OCI-LY7 (cell line): Measurements from ENCODE around the gene TNFRSF8. TPM values are rescaled to one million over a fixed set of nuclear protein-coding genes. Genes with fewer than 3 reads are reported as not detected.

Source experiments
- BruUV-seq: library from RNA; stranded (reverse); fragments of 400-500 nt; replicated peaks from 2 replicates; lab custom pipeline; 2021; lab: Mats Ljungman, UMichigan
- CTCF ChIA-PET: fragments of 300-600 bp; sonication (Branson Sonifier 250); formaldehyde crosslinking; loops from one replicate; lab custom pipeline; 2022; ENCODE audit warnings: antibody characterized with exemption; ENCODE audit not compliant: unreplicated experiment; lab: Charles Lee
- POLR2A ChIA-PET: fragments of 300-600 bp; sonication (Branson Sonifier 250); formaldehyde crosslinking; loops from one replicate; lab custom pipeline; 2022; ENCODE audit warnings: antibody characterized with exemption; lab: Charles Lee
- DNase-seq: peaks from one replicate; pipeline ENCODE4 v3.0.0-alpha.2; 2015; ENCODE audit warnings: low spot score
- H2AFZ ChIP-seq: fragments of 200-600 bp; sonication (generic), shearing (Covaris generic); 2 replicates; pipeline ENCODE4 v1.6.1; 2014; ENCODE audit warnings: mild to moderate bottlenecking, antibody characterized with exemption, low read length, moderate library complexity
- H3K27ac ChIP-seq: fragments of 200-600 bp; sonication (generic); 2 replicates; pipeline ENCODE4 v1.5.1; 2014; ENCODE audit warnings: mixed run types, low read depth, mild to moderate bottlenecking, moderate library complexity, low read length, inconsistent platforms; ENCODE audit not compliant: poor library complexity, severe bottlenecking
- H3K36me3 ChIP-seq: fragments of 200-600 bp; sonication (generic); 2 replicates; pipeline ENCODE4 v1.6.1; 2014; ENCODE audit warnings: mild to moderate bottlenecking, antibody characterized with exemption, low read length, moderate library complexity, mixed read lengths; ENCODE audit not compliant: insufficient read depth
- H3K4me1 ChIP-seq: fragments of 200-600 bp; sonication (generic); 2 replicates; pipeline ENCODE4 v1.5.1; 2014; ENCODE audit warnings: mild to moderate bottlenecking, low read length; ENCODE audit not compliant: insufficient read depth, poor library complexity, severe bottlenecking
- H3K4me2 ChIP-seq: fragments of 200-600 bp; sonication (generic); 2 replicates; pipeline ENCODE4 v1.6.1; 2014; ENCODE audit warnings: mild to moderate bottlenecking, low read length
- H3K4me3 ChIP-seq: fragments of 200-600 bp; sonication (generic); 2 replicates; pipeline ENCODE4 v1.5.1; 2014; ENCODE audit warnings: mild to moderate bottlenecking, low read depth, low read length; ENCODE audit not compliant: poor library complexity, severe bottlenecking
- H3K79me2 ChIP-seq: fragments of 200-600 bp; sonication (generic); 2 replicates; pipeline ENCODE4 v1.6.1; 2016; ENCODE audit warnings: low read depth, mild to moderate bottlenecking, low read length, moderate library complexity, mixed read lengths; ENCODE audit not compliant: insufficient read depth
- H3K9me2 ChIP-seq: fragments of 200-600 bp; sonication (generic); 2 replicates; pipeline ENCODE4 v1.6.1; 2016; ENCODE audit warnings: mild to moderate bottlenecking, low read length, mixed read lengths; ENCODE audit not compliant: insufficient read depth
- H3K9me3 ChIP-seq: fragments of 200-600 bp; sonication (generic); 2 replicates; pipeline ENCODE4 v1.6.1; 2014; ENCODE audit warnings: mild to moderate bottlenecking, mixed run types, low read length, mixed read lengths
- H4K20me1 ChIP-seq: fragments of 200-600 bp; sonication (generic); 2 replicates; pipeline ENCODE4 v1.6.1; 2014; ENCODE audit warnings: mild to moderate bottlenecking, antibody characterized with exemption, low read length, moderate library complexity, mixed read lengths; ENCODE audit not compliant: insufficient read depth
- EZH2phosphoT487 ChIP-seq: fragments of 200-600 bp; sonication (generic); IDR thresholded peaks from 2 replicates; pipeline ENCODE4 v1.6.1; 2018; ENCODE audit warnings: low read depth, borderline replicate concordance, mild to moderate bottlenecking, mixed run types, antibody characterized with exemption, low read length, moderate library complexity, mixed read lengths
- intact Hi-C: fragments of 100-400 bp; cut with micrococcal nuclease; formaldehyde crosslinking; loops from one replicate; pipeline ENCODE4 v1.10.0; 2022; ENCODE audit not compliant: unreplicated experiment
- total RNA-seq, 2 experiments: library from RNA; depleted of rRNA in 1 of 2; stranded (reverse); fragments of >200 nt in 1 of 2; shearing (Covaris generic) in 1 of 2; gene quantifications; 2 replicates each; pipeline ENCODE4 v1.2.3, GENCODE V29; 2014 to 2022
- TF ChIP-seq, protein P1 (sequence below): fragments of 200-600 bp; sonication (generic); conservative IDR thresholded peaks from 2 replicates; pipeline ENCODE4 v1.5.1; 2014; ENCODE audit warnings: mild to moderate bottlenecking, antibody characterized with exemption, low read length, moderate library complexity, mixed read lengths

TNFRSF8 gene
- total RNA-seq, 2 experiments from 2014 or later = 0.29 TPM; not detected in 1

DNA sequence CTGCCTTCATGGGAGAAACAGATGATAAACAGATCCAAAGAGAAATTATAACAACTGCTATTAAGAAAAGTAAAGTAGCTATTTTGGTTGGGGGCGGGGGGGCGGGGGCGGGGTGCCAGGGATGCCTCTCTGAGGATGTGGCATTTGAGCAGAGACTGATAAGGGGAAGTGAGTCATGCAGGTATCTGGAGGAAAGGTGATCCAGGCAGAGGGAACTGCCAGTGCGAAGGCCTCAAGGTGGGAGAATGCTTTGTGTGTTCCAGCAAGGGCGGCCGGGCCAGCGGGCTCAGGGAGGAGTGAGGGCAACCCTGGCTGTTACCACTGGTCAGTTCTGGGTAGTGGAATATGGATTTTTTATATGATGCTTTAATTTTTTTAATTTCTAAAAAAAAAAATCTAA lies 96.7 kb downstream of the TNFRSF8 start:
- CTCF ChIA-PET = interaction anchor here (0.6 kb wide), 1 partner anchor 470 kb away, joined by 5 read pairs; no protein-coding TSS in a partner anchor
- POLR2A ChIA-PET = interaction anchor here (0.8 to 4.4 kb wide), 2 partner anchors 10 to 18 kb away, joined by 8 to 25 read pairs; no protein-coding TSS in a partner anchor
- no peaks in the 10 kb centered on the region for H3K9me3 ChIP-seq

DNA sequence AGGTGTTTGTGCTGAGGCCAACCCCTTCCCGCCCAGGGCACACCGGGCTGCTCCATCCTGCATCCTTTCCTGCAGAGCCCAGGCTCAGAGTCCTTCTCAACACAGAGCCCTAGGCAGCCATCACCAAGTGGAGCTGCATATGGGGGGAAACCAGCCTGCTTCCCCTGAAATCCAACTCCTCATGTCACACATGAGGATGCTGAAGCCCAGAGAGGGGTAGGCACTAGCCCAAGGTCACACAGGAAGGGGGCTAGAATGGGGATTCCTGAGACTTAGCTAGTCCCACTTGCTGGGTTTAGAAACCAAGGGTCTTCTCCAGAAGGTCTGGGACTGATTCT lies 98.2 kb downstream of the TNFRSF8 start:
- Histone ChIP-seq H3K4me3 (no peak overlapping the region), H3K4me2 (peak overlapping the region; percentile 21; the same call in 1 of the 2 replicates), H3K79me2 (no peaks in the 10 kb centered on the region), H3K9me3 (no peaks in the 10 kb centered on the region), H3K36me3 (no peaks in the 10 kb centered on the region), H3K9me2 (no peaks in the 10 kb centered on the region), H3K27ac (no peak overlapping the region), H2AFZ (peak overlapping the region; percentile 27; the same call in 1 of the 2 replicates), H3K4me1 (peaks cover 35% of the 10 kb centered on the region), H4K20me1 (no peaks in the 10 kb centered on the region)
- no TSS peak for BruUV-seq
- TF ChIP-seq EZH2phosphoT487 = no peak
- TF ChIP-seq, protein P1, sequence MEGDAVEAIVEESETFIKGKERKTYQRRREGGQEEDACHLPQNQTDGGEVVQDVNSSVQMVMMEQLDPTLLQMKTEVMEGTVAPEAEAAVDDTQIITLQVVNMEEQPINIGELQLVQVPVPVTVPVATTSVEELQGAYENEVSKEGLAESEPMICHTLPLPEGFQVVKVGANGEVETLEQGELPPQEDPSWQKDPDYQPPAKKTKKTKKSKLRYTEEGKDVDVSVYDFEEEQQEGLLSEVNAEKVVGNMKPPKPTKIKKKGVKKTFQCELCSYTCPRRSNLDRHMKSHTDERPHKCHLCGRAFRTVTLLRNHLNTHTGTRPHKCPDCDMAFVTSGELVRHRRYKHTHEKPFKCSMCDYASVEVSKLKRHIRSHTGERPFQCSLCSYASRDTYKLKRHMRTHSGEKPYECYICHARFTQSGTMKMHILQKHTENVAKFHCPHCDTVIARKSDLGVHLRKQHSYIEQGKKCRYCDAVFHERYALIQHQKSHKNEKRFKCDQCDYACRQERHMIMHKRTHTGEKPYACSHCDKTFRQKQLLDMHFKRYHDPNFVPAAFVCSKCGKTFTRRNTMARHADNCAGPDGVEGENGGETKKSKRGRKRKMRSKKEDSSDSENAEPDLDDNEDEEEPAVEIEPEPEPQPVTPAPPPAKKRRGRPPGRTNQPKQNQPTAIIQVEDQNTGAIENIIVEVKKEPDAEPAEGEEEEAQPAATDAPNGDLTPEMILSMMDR = no peak
- DNase-seq = no peak
- POLR2A ChIA-PET = interaction anchor here (1.4 to 4.4 kb wide), 3 partner anchors 8 to 22 kb away, joined by 4 to 25 read pairs (median 6); no protein-coding TSS in a partner anchor
- CTCF ChIA-PET = interaction anchor here (0.6 kb wide), 1 partner anchor 13 kb away, joined by 3 read pairs; no protein-coding TSS in a partner anchor
- intact Hi-C loops = no loop called here

More for the DNA sequence above, 96.7 kb downstream of the TNFRSF8 start:
- no peak for DNase-seq
- Histone ChIP-seq H3K27ac (no peak overlapping the region), H4K20me1 (no peaks in the 10 kb centered on the region), H3K9me2 (no peaks in the 10 kb centered on the region), H2AFZ (no peak overlapping the region), H3K36me3 (no peaks in the 10 kb centered on the region), H3K4me2 (no peak overlapping the region), H3K79me2 (no peaks in the 10 kb centered on the region), H3K4me1 (peaks cover 35% of the 10 kb centered on the region), H3K4me3 (no peak overlapping the region)
- BruUV-seq = no TSS peak
- intact Hi-C loops = no loop called here
- TF ChIP-seq, protein P1 = no peak
- no peak for TF ChIP-seq EZH2phosphoT487
